Medulla oblongata (tissue), 1 donor: ENCODE results near the gene UST.

Experiments used
- DNase-seq: peaks from one replicate; pipeline ENCODE4 v3.0.0-alpha.2; 2015; ENCODE audit errors: extremely low spot score

The UST gene

DNA sequence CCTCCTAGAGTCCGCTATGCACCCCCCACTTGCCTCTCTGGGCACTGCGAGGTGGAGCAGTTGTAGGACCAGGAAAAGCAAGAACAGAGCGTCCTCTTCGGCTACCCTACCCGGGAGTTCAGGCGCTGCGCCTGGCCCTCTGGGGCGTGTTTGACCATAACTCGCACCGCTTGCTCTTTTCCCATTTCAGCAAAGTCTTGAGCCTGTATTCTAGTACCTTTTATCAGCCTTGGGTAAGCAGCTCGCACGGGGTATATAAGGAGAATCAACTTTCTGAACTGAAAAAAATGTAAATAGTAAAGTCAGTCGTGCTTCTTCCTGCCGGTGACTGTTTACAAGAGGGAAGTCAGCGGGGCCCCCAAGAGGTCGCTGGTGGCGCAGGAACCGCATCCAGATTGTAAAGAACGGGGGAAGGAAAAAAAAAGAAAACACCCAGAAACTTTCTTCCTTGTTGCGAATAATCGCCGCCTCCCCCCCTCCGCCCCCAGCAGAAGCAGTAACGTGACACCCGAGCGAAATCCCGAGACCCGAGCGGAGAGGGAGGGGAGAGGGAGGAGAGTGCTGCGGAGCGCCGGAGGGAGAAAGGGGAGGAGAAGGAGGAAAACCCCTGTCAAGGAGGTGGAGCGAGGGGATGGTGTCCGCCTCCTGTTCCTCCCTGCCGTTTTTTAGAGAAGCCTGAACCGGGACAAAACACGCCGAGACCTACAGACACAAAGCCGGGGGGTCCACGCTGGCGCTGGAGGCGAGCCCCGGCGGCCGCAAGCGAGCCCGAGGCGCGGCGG lies at the start of gene UST:
Gene UST, plus strand, starts transcription at position 668 of the 782 bp plus-strand sequence. CDS start 401 bp downstream, outside the sequence.
- peak; percentile 88 for DNase-seq

DNA sequence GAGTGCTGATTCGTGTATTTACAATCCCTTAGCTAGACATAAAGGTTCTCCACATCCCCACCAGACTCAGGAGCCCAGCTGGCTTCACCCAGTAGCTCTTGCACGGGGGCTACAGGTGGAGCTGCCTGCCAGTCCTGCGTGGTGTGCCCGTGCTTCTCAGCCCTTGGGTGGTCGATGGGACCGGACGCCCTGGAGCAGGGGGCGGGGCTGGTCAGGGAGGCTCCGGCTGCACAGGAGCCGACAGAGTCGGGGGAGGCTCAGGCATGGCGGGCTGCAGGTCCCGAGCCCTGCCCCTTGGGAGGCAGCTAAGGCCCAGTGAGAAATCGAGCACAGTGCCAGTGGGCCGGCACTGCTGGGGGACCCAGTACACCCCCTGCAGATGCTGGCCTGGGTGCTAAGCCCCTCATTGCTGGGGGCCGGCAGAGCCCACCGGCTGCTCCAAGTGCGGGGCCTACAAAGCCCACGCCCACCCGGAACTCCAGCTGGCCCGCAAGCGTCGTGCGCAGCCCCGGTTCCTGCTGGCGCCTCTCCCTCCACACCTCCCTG lies 48.9 kb upstream of the UST start:
- DNase-seq: no peak

DNA sequence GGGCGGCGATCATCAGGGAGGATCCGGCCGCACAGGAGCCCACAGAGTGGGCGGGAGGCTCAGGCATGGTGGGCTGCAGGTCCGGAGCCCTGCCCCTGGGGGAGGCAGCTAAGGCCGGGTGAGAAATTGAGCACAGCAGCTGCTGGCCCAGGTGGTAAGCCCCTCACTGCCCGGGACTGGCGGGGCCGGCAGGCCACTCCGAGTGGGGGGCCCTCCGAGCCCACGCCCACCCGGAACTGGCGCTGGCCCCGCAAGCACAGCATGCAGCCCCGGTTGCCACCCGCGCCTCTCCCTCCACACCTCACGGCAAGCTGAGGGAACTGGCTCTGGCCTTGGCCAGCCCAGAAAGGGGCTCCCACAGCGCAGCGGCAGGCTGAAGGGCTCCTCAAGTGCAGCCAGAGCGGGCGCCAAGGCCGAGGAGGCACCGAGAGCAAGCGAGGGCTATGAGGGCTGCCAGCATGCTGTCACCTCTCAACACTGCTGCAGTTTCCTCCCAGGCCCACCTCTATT lies 48.1 kb upstream of the UST start:
- DNase-seq: no peak

GRCh38 chr6:148700047-148700715 lies 46.6 kb upstream of the UST start:
- no peak for DNase-seq

DNA sequence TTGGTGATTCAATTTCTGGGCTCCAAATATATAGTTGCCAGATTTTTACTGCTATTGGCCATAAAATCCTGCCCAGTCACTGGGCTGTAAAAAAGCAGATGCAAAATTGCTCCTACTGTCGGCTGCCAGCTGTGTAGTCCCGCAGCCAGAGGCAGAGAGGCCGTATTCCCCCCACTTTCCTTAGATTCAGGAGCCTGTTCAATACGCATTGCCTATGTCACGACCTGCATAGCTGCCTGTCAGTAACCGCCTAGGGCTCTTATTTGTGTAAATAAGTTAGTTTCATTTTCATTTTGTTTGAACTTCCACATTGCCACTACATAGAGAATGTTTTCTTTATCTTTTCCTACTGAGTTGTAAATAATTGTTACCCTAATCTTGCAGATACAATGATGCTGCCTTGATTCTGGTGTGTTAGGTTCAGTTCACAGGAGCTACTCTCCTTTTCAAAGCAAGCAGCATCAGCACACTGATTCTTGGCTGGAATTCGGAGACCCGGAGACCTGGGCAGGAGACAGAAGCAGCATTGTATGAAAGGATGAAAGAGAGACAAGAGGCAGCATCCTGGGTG lies 46.0 kb upstream of the UST start:
- DNase-seq: peak; percentile 61

DNA sequence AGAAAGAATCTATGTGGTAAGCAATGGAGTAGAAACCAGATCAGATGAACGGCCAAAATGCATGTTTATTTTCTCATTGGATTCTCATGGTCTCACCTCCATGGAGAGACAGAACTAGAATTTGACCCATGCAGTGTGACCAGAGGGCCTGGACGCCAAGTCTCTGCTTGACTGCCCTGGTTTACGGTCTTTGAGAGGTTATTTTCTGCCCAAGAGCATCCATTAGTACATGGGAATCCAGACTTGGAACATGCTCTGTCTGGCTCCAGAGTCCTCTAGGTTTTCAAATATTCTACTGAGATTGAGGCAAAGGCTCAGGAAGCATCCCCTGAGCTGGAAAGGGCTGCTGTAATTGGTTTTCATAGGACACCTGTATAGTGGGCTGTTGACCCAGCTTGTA lies 45.5 kb upstream of the UST start:
- no peak for DNase-seq

DNA sequence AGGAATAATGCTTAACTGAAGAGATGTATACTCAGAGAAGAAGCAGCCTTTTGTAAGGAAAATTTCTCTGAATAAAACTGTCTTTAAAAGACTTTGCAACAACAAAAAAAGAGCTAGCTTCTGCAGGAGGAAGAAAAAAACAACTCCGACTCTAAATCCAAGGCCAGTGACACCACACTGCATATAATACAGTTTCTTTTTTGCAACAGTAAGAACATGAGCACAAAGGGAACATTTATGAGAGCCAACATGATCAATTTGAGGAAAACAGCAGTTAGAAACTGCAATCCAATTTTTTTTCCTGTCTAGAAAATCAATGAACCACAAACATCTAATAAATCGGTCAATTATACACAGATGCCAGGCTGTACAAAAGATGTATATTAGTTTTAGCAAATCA lies 42.9 kb upstream of the UST start:
- DNase-seq: no peak

DNA sequence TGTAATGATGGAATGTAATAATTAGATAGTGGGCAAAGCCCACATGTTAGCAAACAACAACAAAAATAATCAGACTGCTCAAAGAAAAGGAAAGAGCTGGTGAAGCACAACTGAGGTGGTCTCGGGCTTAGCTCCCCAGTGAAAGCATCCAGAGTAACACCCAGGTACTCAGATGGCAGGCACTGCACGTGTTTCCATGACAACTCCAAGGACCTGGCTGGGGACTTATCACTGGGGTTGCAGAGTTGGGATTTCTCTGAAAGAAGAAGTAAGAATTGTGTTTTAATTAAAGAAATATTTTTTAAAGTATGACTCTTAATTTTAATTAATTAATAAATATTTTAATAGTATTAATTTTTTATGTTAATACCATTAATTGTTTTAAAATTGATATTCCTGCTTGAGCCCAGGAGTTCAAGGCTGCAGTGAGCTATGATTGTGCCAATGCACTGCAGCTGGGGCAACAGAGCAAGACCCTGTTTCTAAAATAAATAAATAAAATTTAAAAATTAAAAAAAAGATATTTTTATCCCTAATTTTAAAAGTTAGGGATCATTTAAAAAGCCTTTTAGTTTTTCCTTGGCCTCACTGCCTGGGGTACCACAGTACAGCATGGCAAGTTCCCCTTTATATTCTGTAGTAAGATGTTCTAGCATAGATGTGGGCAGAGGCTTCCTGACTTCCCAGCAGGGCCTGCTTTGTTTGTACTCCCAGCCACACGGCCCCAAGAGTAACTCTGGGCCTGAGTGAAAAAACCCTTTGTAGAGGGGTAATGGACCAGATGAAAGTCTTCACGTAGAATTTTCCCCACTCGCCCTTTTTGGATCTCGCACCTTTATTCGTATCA lies 42.2 kb upstream of the UST start:
- DNase-seq: no peak

DNA sequence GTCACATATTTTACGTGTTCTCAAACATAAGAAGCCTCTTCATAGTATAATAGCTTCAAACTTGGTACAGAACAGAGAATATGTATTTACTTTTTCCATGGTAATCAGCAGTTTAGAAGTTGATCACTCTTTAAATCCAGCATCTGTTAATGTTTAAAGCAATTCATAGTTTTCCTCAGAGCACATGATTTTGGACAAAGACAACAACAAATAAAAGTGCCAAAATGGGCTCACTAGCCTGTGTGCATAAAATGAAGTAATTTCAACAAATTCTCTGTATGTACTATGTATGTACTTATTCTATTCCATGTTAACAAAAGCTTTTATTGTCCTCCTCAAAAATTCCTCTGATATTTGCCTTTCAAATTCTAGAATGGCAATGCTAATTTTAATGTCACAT lies 38.1 kb upstream of the UST start:
- no peak for DNase-seq

DNA sequence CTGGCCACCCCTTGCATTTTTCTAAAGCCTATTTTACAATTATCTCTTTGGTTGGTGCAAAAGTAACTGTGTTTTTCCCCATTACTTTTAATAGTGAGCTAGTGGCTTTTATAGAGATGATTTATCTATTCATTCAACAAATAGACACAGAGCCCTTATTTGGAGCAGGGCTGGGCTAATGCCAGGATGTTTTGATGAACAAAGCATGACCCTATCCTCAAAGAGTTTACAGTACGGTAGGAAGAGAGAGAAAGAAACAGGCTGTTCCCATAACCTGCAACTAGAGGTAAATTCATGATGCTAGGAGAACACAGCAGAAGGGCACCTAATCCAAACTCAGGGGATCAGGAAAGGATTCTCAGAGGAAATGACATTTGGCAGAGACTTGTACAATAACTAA lies 37.3 kb upstream of the UST start:
- DNase-seq: no peak

DNA sequence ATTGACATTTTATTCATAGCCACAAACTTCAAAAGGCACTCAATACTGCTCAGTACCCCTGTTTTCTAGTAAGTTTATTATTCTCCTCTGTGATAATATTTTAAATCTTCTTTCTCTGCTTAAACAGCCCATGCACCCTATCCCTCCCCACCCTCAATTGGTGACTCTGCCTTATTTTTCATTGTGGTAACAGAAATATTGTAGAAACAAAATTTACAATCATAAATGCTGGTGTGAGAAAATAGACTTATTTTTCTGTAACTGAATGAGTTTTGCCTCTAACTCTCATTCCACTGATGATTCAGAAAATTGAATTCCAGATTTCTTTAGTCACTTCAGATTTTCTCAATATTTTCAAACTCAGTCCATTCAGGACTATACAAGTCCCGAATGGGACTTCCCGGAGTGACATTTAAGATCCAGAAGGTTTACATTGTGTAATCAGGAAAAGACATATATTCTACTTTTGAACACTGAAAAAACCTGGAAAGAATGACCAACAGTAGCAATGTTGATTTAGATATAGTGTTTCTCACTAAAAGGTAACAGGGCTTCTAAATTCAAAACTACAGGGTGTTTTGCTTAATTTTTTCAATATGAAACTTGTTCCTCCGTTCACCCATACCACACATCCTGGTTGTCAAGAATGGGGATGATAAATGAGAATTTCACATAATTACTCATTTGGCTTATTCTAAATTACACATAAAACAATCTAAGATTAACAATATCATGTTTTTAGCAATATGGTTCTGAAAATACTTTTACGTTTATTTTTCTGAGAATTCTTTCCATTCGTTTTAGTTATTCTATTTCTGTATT lies 34.8 kb upstream of the UST start:
- no peak for DNase-seq

DNA sequence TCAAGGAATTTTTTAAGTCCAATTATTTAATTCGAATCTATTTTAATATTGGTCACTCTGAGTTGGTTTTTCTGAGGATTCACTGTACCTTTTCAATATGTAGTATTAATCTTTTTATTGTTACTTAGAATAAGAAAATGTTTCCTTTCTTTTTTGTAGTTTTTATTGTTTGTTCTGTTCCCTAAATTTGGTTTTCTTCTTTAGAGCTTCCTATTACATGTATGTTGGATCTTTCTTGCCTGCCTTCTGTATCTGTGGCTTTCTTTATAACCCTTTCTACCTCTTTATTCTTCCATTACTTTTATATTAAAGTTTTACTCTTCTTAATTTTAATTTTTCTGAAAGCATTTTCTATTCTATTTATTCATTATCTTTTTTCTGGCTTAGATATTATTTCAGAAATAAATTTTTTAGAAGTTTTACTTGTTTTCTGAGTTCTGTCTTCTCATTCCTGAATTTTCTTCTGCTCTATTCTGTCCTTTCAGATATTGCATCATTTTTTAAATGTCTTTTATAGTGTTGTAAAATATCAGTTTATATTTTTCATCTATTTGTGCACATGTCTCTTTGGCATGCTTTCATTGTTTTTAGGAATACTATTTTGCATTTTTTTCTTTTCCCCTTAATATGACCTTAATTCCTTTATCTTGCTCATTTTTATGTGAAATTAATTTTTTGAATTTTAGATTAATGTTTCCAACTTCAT lies 33.6 kb upstream of the UST start:
- DNase-seq: no peak

- no peak for DNase-seq
Measured at GRCh38 chr6:148713921-148714320, 32.9 kb upstream of the UST start.

- DNase-seq: no peak
Measured at GRCh38 chr6:148716811-148717210, 30.0 kb upstream of the UST start.

GRCh38 chr6:148720406-148720805 lies 26.4 kb upstream of the UST start:
- DNase-seq: no peak

- no peak for DNase-seq
Measured at GRCh38 chr6:148720897-148721296, 25.9 kb upstream of the UST start.

- no peak for DNase-seq
Measured at GRCh38 chr6:148723484-148723883, 23.3 kb upstream of the UST start.

DNA sequence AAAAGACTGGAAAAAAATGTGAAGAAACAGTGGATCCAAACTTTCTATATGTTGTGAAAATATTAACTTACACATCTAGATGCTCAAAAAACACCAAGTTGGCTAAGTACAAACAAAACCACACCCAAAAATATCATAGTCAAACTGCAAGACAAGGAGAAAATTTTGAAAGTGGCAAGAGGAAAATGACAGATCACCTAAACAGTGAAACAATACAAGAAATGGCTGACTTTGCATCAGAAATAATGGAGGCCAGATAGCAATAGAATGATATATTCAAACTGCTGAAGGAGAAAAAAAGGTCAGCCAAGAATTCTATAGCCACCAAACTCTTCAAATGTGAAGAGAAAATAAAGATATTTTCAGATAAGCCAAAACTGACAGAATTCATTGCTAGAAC lies 22.4 kb upstream of the UST start:
- DNase-seq: no peak

GRCh38 chr6:148727104-148727503 lies 19.7 kb upstream of the UST start:
- no peak for DNase-seq

DNA sequence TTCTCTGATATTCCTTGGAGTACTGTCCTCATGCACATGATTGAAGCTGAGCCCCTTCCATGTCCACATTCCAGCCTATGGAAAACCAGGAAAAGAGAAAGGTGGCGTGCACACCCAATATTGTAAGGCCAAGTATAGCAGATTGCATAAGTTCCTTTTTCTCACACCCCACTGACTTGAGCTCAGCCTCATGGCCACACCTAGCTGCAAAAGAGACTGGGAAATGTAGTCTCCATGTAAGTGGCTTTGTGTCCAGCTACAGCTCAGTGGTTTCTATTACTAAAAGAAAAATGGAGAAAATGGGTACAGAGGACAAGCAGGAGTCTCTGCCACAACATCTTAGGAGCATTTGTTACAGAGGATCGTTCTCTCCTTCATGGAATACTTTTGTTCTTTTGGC lies 10.8 kb upstream of the UST start:
- no peak for DNase-seq
